Renal cortical epithelial cell (primary cell): Measurements from ENCODE around the gene GET4. TPM values are rescaled to one million over a fixed set of nuclear protein-coding genes. Genes with fewer than 3 reads are reported as not detected.
"Not testable (repeated sequence)": the region's sequence is repeated elsewhere in the genome, so short reads cannot be mapped to it uniquely, and the experiment has no call there.

ENCODE experiments used
- DNase-seq: peaks from one replicate; pipeline ENCODE4 v3.0.0-alpha.2; 2011; ENCODE audit warnings: low read depth
- total RNA-seq: library from RNA; depleted of rRNA; stranded (reverse); fragments of >200 nt; gene quantifications from 2 replicates; pipeline ENCODE4 v1.2.3, GENCODE V29; 2014

Gene GET4
- total RNA-seq, 1 donor from 2014 or later, result 30.7 TPM

- no peak for DNase-seq
Measured at GRCh38 chr7:898855-899681, 22.7 kb downstream of the GET4 start.

DNA sequence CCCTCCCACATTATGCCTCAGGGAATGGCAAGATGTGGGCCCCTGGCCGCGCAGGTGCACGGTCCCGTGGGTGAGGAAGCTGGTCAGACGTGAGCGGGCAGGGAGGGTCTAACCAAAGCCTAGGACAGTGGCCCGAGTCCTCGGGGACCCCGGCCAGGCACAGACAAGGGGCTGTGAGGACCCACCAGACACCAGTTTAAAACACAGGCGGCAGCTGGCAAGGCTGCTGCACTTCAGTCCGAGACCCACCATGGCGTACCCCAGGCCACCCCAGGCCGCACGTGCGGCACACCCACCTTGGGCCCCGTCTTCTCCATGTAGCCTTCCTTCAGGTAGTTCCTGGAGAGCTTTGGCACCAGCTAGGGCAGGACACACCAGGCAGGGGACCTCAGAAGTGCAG, 23.5 kb downstream of the GET4 start:
- DNase-seq, result no peak

DNA sequence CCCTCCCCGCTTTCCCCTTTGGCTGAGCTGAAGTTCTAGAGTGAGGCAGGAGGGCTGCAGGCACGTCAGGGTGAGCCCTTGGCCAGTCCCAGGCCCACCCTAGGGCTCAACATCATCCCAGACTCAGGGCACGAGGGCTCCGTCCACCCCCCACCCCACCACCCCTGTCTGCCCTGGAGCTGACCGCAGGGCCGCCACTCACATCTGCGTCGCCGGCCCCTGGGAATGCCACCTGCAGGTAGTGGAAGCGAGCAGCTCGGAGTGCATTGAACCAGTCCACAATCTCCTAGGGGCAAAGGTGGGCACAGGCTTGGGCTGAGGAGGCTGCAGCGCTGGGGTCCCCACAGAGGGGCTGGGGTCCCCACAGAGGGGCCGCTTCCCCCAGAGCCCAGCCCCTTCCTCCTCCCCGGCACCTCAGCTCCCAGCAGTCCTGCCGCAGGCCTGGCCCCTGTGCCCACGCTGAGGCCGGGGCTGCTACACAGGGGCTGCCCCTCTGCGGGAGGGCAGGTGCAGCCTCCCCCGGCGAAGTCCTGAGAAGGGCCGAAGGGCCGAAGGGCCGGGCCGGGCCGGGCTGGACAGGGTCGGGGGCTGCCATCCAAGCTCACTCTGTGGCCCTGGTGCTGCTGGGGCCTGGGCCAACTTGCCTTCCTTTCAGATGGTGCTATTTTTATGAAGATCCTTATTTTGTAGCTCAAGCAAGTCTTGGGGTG, 24.1 kb downstream of the GET4 start:
- no peak for DNase-seq

DNA sequence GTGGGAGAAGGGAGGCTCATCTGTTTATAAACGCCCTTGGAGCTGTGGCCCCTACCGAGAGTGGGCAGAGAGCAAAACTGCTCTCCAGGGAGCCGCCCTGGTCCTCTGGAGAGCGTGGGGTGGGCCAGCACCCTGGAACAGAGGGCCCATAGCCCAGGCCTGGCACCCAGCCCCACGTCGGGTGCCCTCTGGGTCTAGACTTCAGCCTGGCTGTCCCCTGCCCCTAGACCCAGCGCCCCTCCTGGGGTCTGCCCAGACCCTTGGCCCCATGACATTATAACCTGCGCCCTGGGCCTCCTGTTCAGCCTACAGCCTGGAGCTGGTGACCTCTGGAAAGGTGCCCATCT, 24.7 kb downstream of the GET4 start:
- DNase-seq, result no peak

GRCh38 chr7:901388-902154, 25.2 kb downstream of the GET4 start:
- peak; percentile 74 for DNase-seq

GRCh38 chr7:902996-903395, 26.6 kb downstream of the GET4 start:
- DNase-seq, result no peak

DNA sequence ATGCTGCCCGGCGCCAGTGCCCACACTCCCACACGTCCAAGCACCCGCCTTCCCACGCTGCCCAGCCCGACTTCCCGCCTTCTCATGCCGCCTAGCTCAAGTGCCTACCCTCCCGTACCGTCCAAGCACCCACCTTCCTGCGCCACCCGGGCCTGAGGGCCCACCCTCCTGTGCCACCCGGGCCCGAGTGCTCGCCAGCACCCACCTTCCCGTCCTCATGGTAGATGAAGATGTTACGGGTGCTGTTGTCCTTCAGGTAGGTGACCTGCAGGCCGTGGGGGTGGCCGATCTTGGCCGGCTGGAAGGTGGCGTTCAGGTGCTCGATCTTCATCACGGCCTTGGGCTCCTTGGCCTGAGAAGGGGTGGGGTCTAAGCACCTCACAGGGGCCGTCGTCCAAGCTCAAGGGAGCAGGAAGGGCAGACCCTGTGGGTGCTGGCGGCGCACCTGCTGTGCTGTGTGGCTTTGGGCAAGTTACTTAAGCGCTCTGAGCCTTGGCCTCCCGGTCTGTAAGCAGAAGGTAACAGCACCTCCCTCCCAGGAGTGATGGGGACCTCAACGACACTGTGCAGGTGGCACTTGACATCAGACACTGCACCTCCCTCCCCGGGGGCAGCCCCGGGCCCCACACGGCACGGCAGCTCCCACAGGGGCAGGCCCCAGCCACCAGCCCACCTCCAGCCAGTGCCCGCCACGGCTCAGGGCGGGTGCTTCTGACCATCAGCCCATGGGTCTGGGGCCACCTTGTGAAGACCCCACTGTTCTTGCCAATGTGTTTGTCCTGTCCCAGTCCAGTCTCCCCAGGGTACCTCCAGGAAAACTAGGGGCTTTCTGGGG, 27.8 kb downstream of the GET4 start:
- DNase-seq, result no peak

- no peak for DNase-seq
Measured at GRCh38 chr7:904847-905246, 28.5 kb downstream of the GET4 start.

DNA sequence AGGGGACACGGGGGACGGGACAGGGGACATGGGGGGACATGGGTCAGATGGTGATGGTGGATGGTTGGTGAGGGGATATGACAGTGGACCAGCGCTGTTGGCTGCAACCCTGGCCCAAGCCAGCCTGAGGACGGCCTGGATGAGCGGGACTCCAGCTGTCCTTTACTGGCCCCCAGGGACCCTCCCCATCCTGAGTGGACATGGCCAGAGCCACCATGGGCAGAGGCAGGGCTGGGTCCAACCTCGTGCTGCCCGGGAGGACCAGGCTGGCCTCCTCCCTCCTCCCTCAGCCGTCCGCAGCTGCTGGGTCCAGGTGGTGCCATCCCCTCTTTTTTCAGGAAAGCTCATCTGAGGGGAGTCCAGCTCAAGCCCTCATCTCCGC, 30.4 kb downstream of the GET4 start:
- DNase-seq, result no peak

- DNase-seq, result no peak
Measured at GRCh38 chr7:907158-907980, 31.0 kb downstream of the GET4 start.

DNA sequence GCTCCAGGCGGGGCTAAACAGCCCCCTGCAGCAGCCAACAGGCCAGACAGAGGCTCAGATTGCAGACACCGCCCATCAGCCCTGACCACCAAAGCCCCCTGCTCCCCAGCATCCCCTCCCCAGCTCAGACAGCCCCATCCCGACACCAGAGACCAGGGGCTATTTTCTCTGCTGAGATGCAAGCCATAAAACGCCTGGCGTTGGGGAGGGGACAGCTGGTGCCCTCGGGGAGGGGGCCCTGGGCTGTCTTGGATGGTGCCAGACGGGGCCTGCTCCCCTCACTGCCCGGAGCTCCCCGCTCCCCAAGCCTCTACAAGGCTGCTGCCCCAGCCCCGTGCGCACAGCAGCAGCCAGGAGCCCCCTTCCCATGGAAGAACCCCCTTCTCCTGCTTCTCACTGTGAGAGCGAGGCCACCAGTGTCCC, 31.8 kb downstream of the GET4 start:
- no peak for DNase-seq

GRCh38 chr7:908591-909357, 32.4 kb downstream of the GET4 start:
- not testable (repeated sequence) for DNase-seq

DNA sequence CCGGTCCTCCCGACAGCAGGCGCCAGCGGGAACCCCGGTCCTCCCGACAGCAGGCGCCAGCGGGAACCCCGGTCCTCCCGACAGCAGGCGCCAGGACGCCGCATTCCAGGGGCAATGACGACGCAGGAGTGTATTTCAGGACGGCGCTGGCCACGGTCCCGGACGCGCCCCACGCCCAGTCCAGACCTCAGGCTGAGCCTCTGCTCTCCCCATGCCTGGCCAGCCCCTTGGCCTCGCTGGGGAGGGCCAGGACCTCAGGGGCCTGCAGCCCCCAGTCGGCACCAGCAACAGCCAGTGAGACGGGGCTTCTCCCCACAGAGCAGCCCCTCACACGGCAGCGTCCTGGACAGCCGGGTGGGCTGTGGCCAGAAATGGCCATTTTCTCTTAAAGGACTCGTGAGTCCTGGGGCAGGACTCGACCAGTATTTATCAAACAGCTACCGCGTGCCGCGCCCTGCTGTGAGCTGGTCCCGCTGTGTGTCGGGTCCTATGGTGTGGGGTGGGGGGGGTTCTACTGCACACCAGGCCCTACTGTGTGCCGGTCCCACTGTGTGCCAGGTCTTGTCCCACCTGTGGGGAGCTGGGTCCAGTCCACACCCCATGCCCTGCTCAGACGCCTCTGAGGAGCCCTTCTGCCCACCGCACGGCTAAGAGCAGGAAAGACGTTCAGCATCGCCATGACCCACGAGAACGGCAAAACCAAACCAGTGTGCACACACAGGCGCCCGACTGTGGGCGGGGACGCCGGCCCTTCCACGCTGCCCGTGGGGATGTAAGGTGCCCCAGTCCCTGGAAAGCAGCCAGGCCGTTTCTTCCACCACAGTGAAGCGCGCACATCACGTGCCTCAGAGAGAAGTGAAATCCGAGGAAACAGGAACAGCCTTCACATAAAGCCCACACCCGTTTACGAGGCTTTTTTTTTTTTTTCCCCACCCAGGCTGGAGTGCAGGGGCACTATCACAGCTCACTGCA, 33.3 kb downstream of the GET4 start:
- no peak for DNase-seq

DNA sequence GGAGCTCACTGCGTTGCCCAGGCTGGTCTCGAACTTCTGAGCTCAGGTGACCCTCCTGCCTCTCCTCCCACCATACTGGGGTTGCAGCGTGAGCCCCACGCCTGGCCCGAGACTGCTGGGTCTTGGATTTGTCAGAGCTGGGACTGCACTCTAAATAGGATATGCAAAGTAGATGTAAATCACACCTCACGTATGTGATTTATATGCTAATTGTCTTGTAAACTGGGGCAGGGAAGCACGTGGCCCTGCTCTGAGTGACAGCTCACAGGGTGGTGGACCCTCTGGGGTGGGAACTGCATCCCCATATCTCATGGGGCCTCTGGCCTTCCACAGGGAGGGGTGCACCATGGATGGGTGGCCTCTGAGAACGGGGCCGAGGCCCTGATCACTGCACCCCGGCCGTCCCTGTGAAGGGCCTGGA, 34.1 kb downstream of the GET4 start:
- no peak for DNase-seq

DNA sequence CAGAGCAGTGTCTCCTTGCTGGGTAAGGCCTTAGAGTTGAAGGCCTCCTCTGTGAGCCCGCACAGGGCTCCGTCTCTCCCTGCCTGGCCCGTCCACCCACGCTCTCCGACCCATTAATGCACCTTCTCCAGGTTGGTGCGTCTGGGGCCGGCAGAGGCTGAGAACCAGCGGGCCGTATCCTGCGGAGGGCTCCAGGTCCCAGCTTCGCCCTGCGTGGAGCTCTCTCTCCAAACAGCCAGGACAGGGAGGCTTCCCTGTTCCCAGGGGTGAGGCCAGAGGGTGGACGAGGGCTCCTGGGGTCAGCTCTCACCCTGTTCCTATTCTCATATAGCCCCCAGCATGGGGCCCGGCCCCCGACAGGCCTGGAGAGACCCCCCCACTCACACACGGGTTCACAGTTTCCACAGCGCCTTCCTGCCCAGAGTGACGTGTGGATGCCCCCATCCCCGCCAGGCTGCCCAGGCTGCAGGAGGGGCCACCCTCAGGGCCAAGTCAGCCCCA, 34.6 kb downstream of the GET4 start:
- no peak for DNase-seq

DNA sequence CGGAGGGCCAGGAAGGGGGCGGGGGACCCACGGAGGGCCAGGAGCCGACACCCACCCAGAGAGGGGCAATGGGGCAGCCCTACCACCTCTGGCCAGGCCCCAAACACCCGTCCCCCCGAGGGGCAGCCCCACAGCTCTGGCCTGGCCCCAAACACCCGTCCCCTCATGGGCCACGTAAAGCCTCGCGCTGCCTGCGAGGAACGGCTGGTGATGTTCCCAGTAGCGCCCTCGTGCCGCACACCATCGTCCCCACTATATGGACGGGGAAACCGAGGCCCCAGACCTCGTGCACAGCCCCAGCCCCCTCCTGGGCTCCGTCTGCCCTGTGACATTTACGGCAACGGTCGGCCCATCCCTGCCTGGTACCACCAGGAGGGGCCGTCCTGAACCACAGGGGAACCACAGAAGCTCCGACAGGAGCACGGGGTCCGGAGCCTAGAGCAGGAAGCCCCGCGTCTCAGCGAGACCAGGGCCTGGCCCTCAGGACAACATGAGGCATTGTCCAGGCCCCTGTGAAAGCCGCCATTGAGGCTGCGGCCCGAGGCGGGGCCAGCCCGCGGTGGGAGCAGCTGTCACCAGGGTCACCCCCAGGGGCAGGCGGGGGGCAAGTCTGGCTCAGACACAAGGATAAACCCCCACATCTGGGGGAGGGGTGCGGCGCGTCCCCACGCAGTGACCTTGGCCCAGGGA, 35.6 kb downstream of the GET4 start:
- no peak for DNase-seq

GRCh38 chr7:913736-914520, 37.6 kb downstream of the GET4 start:
- DNase-seq, result peak; percentile 13
